ENCODE measurements around the gene VAPA. TPM values are rescaled to one million over a fixed set of nuclear protein-coding genes. Genes with fewer than 3 reads are reported as not detected.

VAPA gene
- polyA plus RNA-seq, 1 of the 3 experiments (the other 2 are of a cell fraction), result 109 TPM

GRCh38 chr18:9934274-9934673, 20.5 kb downstream of the VAPA start:
- H3F3A ChIP-seq (replicated peaks; ENCODE audit: insufficient read depth), result peaks cover 27% of the 10 kb centered on the region
- ChIA-PET POLR2A (no interaction called here), CTCF (interaction anchor here (0.8 kb wide), 1 partner anchor 11 kb away, joined by 3 read pairs; no protein-coding TSS in a partner anchor)
- no peak overlapping the region for H3K4me2 ChIP-seq
- H3K27me3 ChIP-seq (ENCODE audit: insufficient read depth), result no peaks in the 10 kb centered on the region
- H3K27ac ChIP-seq (ENCODE audit: low read depth in 2 of 2, low read length in 1 of 2), result no peak overlapping the region
- H3K79me2 ChIP-seq (ENCODE audit: insufficient read depth), result peaks cover 99% of the 10 kb centered on the region
- H3K4me3 ChIP-seq (ENCODE audit: low read depth in 2 of 2, low read length in 1 of 2), result no peak overlapping the region
- peaks cover 40 to 61% of the 10 kb centered on the region in 2 experiments for H3K36me3 ChIP-seq (replicated peaks in 1 of 2; ENCODE audit: control insufficient read depth in 1 of 2, insufficient read depth in 2 of 2, low read length in 1 of 2)
- H3K9me2 ChIP-seq, result no peaks in the 10 kb centered on the region
- H3K9ac ChIP-seq, result no peak overlapping the region
- H2AFZ ChIP-seq (ENCODE audit: low read depth), result no peak overlapping the region
- TF ChIP-seq, protein P1, sequence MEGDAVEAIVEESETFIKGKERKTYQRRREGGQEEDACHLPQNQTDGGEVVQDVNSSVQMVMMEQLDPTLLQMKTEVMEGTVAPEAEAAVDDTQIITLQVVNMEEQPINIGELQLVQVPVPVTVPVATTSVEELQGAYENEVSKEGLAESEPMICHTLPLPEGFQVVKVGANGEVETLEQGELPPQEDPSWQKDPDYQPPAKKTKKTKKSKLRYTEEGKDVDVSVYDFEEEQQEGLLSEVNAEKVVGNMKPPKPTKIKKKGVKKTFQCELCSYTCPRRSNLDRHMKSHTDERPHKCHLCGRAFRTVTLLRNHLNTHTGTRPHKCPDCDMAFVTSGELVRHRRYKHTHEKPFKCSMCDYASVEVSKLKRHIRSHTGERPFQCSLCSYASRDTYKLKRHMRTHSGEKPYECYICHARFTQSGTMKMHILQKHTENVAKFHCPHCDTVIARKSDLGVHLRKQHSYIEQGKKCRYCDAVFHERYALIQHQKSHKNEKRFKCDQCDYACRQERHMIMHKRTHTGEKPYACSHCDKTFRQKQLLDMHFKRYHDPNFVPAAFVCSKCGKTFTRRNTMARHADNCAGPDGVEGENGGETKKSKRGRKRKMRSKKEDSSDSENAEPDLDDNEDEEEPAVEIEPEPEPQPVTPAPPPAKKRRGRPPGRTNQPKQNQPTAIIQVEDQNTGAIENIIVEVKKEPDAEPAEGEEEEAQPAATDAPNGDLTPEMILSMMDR (IDR thresholded peaks at IDR 0.05), result no peak
- no peak for TF ChIP-seq RXRA (IDR thresholded peaks at IDR 0.05; ENCODE audit: borderline replicate concordance, low read depth)
- TF ChIP-seq JUND (IDR thresholded peaks at IDR 0.05), result no peak
- TF ChIP-seq FOXJ3 (CRISPR knock-in tag; IDR thresholded peaks at IDR 0.05), result no peak
- TF ChIP-seq, protein P2, sequence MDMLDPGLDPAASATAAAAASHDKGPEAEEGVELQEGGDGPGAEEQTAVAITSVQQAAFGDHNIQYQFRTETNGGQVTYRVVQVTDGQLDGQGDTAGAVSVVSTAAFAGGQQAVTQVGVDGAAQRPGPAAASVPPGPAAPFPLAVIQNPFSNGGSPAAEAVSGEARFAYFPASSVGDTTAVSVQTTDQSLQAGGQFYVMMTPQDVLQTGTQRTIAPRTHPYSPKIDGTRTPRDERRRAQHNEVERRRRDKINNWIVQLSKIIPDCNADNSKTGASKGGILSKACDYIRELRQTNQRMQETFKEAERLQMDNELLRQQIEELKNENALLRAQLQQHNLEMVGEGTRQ (IDR thresholded peaks at IDR 0.05; ENCODE audit: borderline replicate concordance, low read depth, low read length), result no peak
- no peak for TF ChIP-seq RAD21 (IDR thresholded peaks at IDR 0.05; ENCODE audit: low read length)
- TF ChIP-seq EP300 (IDR thresholded peaks at IDR 0.05; ENCODE audit: borderline replicate concordance in 1 of 2, low read depth in 1 of 2, low read length in 1 of 2), result no peak
- no peak for TF ChIP-seq MEF2A (IDR thresholded peaks at IDR 0.05; ENCODE audit: borderline replicate concordance, low read depth)
- TF ChIP-seq CHD2 (IDR thresholded peaks at IDR 0.05; ENCODE audit: low read length, partially characterized antibody), result no peak
- no peak for TF ChIP-seq GATA2 (CRISPR knock-in tag; IDR thresholded peaks at IDR 0.05)
- TF ChIP-seq, protein P3, sequence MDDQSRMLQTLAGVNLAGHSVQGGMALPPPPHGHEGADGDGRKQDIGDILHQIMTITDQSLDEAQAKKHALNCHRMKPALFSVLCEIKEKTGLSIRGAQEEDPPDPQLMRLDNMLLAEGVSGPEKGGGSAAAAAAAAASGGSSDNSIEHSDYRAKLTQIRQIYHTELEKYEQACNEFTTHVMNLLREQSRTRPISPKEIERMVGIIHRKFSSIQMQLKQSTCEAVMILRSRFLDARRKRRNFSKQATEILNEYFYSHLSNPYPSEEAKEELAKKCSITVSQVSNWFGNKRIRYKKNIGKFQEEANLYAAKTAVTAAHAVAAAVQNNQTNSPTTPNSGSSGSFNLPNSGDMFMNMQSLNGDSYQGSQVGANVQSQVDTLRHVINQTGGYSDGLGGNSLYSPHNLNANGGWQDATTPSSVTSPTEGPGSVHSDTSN (IDR thresholded peaks at IDR 0.05), result no peak
- TF ChIP-seq RFX5 (IDR thresholded peaks at IDR 0.05; ENCODE audit: low read length), result no peak
- no peak for TF ChIP-seq SIN3A (IDR thresholded peaks at IDR 0.05; ENCODE audit: borderline replicate concordance, low read depth, low read length)
- no peak for TF ChIP-seq YY1 (IDR thresholded peaks at IDR 0.05; ENCODE audit: low read depth)
- TF ChIP-seq RCOR1 (IDR thresholded peaks at IDR 0.05; ENCODE audit: low read length), result no peak
- TF ChIP-seq FOSL2 (IDR thresholded peaks at IDR 0.05; ENCODE audit: borderline replicate concordance, low read depth), result no peak
- WGBS (ENCODE audit: low lambda C conversion rate), result 97% methylated on average over 3 of the region's 3 CpGs
- H4K20me1 ChIP-seq (ENCODE audit: insufficient read depth), result peaks cover 54% of the 10 kb centered on the region
- H3K9me3 ChIP-seq, result no peaks in the 10 kb centered on the region
- no peak for DNase-seq
- H3K4me1 ChIP-seq (ENCODE audit: control insufficient read depth in 1 of 2, insufficient read depth in 2 of 2, low read depth in 1 of 2, low read length in 1 of 2), result peaks cover 0 to 5% of the 10 kb centered on the region in 2 experiments; a peak in 3 of 4 replicates

All from SK-N-SH (cell line).